ENCODE results near the gene SCFD1.
"Not testable (repeated sequence)": the region's sequence is repeated elsewhere in the genome, so short reads cannot be mapped to it uniquely, and the experiment has no call there.

Gene SCFD1

DNA sequence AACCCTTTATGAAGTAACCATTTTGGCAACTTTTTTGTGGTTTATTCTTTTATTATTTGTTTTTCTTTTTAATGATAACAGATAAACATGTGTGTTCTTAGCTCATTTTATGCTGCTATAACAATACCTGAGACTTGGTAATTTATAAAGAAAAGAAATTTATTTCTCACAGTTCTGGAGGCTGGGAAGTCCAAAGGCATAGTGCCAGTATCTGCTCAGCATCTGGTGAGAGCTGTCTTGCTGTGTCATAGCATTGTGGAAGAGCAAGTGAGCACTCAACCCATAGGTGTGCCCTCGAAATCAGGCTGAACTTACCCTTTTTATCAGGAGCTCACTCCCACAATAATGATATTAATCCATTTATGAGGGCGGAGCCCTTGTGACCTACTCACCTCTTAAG lies 8.0 kb upstream of the SCFD1 start:
- H3K9me3 ChIP-seq (ENCODE audit: low read length) = no peaks in the 10 kb centered on the region
- H3K4me3 ChIP-seq (ENCODE audit: low read depth in 1 of 2, low read length in 2 of 2) = no peak overlapping the region
- H3K36me3 ChIP-seq (ENCODE audit: insufficient read depth, low read length) = no peaks in the 10 kb centered on the region
- H3K4me1 ChIP-seq (ENCODE audit: insufficient read depth, low read length) = peaks cover 5% of the 10 kb centered on the region
- no peak overlapping the region for H3K27ac ChIP-seq (ENCODE audit: low read depth, low read length)
- no peaks in the 10 kb centered on the region for H3K27me3 ChIP-seq (ENCODE audit: control insufficient read depth in 1 of 2, insufficient read depth in 2 of 2, low read length in 2 of 2)
- H3K9ac ChIP-seq (ENCODE audit: low read length) = no peak overlapping the region

DNA sequence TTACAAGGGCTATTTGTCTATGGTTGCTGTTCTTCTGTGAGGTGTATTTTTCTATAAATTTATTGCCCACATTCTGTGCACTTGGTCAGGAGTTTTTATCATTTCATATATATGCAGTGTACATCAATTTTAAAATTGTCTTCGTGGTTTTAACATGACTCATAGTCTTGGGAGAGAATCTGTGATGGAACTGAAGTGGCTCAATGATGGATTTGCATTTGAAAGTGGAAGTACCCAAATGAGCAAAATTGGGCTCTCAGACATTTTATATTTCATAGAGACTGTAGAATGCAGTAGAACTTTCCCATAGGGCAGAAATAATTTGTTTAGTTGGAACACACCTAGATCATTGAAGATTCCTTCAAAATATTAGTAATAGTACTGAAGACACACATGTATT lies 1.9 kb upstream of the SCFD1 start:
- Histone ChIP-seq H3K27me3 (ENCODE audit: control insufficient read depth in 1 of 2, insufficient read depth in 2 of 2, low read length in 2 of 2) (no peaks in the 10 kb centered on the region), H3K4me3 (ENCODE audit: low read depth in 1 of 2, low read length in 2 of 2) (no peak overlapping the region), H3K4me1 (ENCODE audit: insufficient read depth, low read length) (peaks cover 20% of the 10 kb centered on the region), H3K27ac (ENCODE audit: low read depth, low read length) (no peak overlapping the region), H3K9me3 (ENCODE audit: low read length) (no peaks in the 10 kb centered on the region), H3K9ac (ENCODE audit: low read length) (no peak overlapping the region), H3K36me3 (ENCODE audit: insufficient read depth, low read length) (no peaks in the 10 kb centered on the region)

DNA sequence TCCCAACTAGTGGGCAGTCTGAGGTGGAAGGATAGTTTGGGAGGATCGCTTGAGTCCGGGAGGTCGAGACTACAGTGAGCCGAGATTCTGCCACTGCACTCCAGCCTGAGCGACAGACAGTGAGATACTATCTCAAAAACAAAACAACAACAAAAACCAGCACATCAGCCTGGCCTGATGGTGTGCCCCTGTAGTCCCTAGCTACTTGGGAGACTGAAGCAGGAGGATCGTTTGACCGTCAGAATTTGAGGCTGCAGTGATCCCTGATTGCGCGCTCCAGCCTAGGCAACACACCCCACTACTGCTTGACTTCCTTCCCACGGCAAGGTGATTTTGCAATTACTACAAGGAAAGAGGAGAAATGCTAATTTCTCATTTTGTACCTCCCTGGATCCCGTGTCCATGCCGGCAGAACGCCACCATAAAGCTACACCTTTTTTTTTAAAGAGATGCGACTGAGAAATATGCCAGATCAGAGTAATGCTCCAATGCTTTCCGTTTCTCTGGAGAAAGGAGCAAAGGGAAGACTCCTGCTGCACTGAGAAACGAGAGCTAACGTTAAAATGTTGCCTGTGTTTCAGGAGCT lies 672 bp upstream of the SCFD1 start:
- Histone ChIP-seq H3K9ac (ENCODE audit: low read length) (peak overlapping the region; percentile 45), H3K4me1 (ENCODE audit: insufficient read depth, low read length) (peaks cover 27% of the 10 kb centered on the region), H3K36me3 (ENCODE audit: insufficient read depth, low read length) (no peaks in the 10 kb centered on the region), H3K4me3 (ENCODE audit: low read depth in 1 of 2, low read length in 2 of 2) (peak overlapping the region; percentile 76 to 80), H3K27ac (ENCODE audit: low read depth, low read length) (peak overlapping the region; percentile 96), H3K9me3 (ENCODE audit: low read length) (no peaks in the 10 kb centered on the region), H3K27me3 (ENCODE audit: control insufficient read depth in 1 of 2, insufficient read depth in 2 of 2, low read length in 2 of 2) (no peaks in the 10 kb centered on the region)

- H3K9ac ChIP-seq (ENCODE audit: low read length) = no peak overlapping the region
- H3K36me3 ChIP-seq (ENCODE audit: insufficient read depth, low read length) = no peaks in the 10 kb centered on the region
- peaks cover 29% of the 10 kb centered on the region for H3K4me1 ChIP-seq (ENCODE audit: insufficient read depth, low read length)
- peak overlapping the region; percentile 76 to 80 for H3K4me3 ChIP-seq (ENCODE audit: low read depth in 1 of 2, low read length in 2 of 2)
- no peaks in the 10 kb centered on the region for H3K9me3 ChIP-seq (ENCODE audit: low read length)
- no peak overlapping the region for H3K27ac ChIP-seq (ENCODE audit: low read depth, low read length)
- no peaks in the 10 kb centered on the region for H3K27me3 ChIP-seq (ENCODE audit: control insufficient read depth in 1 of 2, insufficient read depth in 2 of 2, low read length in 2 of 2)
Observed at GRCh38 chr14:30623412-30624131, 1.5 kb downstream of the SCFD1 start.

- H3K27me3 ChIP-seq (ENCODE audit: control insufficient read depth in 1 of 2, insufficient read depth in 2 of 2, low read length in 2 of 2) = no peaks in the 10 kb centered on the region
- no peak overlapping the region for H3K9ac ChIP-seq (ENCODE audit: low read length)
- no peak overlapping the region for H3K4me3 ChIP-seq (ENCODE audit: low read depth in 1 of 2, low read length in 2 of 2)
- no peaks in the 10 kb centered on the region for H3K9me3 ChIP-seq (ENCODE audit: low read length)
- H3K27ac ChIP-seq (ENCODE audit: low read depth, low read length) = no peak overlapping the region
- no peaks in the 10 kb centered on the region for H3K36me3 ChIP-seq (ENCODE audit: insufficient read depth, low read length)
- peaks cover 30% of the 10 kb centered on the region for H3K4me1 ChIP-seq (ENCODE audit: insufficient read depth, low read length)
Observed at GRCh38 chr14:30624132-30624423, 2.0 kb downstream of the SCFD1 start.

DNA sequence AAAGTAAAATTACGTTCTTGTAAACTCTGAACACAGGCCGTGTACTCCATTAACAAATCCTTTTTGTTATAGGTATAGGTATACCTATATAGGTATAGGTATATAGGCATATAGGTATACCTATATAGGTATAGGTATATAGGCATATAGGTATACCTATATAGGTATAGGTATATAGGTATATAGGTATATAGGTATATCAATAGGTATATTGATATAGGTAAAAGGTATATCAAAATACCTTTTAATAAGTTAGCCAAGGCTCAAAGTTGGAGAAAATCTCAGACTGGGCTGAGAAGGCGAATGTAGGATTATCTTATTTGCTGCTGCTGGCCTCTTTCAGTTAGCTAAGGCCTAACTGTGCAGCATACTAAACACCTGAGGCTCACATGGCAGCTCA lies 3.4 kb downstream of the SCFD1 start:
- no peak overlapping the region for H3K27ac ChIP-seq (ENCODE audit: low read depth, low read length)
- no peaks in the 10 kb centered on the region for H3K27me3 ChIP-seq (ENCODE audit: control insufficient read depth in 1 of 2, insufficient read depth in 2 of 2, low read length in 2 of 2)
- no peak overlapping the region for H3K9ac ChIP-seq (ENCODE audit: low read length)
- H3K4me3 ChIP-seq (ENCODE audit: low read depth in 1 of 2, low read length in 2 of 2) = no peak overlapping the region
- H3K36me3 ChIP-seq (ENCODE audit: insufficient read depth, low read length) = peaks cover under 1% of the 10 kb centered on the region
- peaks cover 30% of the 10 kb centered on the region for H3K4me1 ChIP-seq (ENCODE audit: insufficient read depth, low read length)
- no peaks in the 10 kb centered on the region for H3K9me3 ChIP-seq (ENCODE audit: low read length)

DNA sequence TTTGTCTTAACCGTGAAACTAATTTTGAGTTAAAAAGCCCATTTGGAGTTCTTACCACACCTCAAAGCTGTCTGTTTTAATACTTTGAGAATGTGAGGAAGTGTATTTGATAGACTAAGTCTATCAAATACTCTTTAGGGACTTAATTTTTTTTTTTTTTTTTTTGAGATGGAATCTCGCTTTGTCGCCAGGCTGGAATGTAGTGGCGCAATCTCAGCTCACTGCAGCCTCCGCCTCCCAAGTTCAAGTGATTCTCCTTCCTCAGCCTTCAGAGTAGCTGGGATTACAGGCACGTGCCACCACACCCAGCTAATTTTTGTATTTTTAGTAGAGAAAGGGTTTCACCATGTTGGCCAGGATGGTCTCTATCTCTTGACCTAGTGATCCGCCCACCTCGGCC lies 7.3 kb downstream of the SCFD1 start:
- H3K27ac ChIP-seq (ENCODE audit: low read depth, low read length); H3K27me3 ChIP-seq (ENCODE audit: control insufficient read depth in 1 of 2, insufficient read depth in 2 of 2, low read length in 2 of 2); H3K4me3 ChIP-seq (ENCODE audit: low read depth in 1 of 2, low read length in 2 of 2); H3K9ac ChIP-seq (ENCODE audit: low read length); H3K36me3 ChIP-seq (ENCODE audit: insufficient read depth, low read length); H3K9me3 ChIP-seq (ENCODE audit: low read length): not testable (repeated sequence)
- peaks cover 17% of the 10 kb centered on the region for H3K4me1 ChIP-seq (ENCODE audit: insufficient read depth, low read length)

- no peak overlapping the region for H3K27ac ChIP-seq (ENCODE audit: low read depth, low read length)
- peaks cover 8% of the 10 kb centered on the region for H3K4me1 ChIP-seq (ENCODE audit: insufficient read depth, low read length)
- H3K27me3 ChIP-seq (ENCODE audit: control insufficient read depth in 1 of 2, insufficient read depth in 2 of 2, low read length in 2 of 2) = no peaks in the 10 kb centered on the region
- H3K9me3 ChIP-seq (ENCODE audit: low read length) = no peaks in the 10 kb centered on the region
- H3K4me3 ChIP-seq (ENCODE audit: low read depth in 1 of 2, low read length in 2 of 2) = no peak overlapping the region
- H3K9ac ChIP-seq (ENCODE audit: low read length) = no peak overlapping the region
- peaks cover 12% of the 10 kb centered on the region for H3K36me3 ChIP-seq (ENCODE audit: insufficient read depth, low read length)
Observed at GRCh38 chr14:30630248-30630647, 8.1 kb downstream of the SCFD1 start.

DNA sequence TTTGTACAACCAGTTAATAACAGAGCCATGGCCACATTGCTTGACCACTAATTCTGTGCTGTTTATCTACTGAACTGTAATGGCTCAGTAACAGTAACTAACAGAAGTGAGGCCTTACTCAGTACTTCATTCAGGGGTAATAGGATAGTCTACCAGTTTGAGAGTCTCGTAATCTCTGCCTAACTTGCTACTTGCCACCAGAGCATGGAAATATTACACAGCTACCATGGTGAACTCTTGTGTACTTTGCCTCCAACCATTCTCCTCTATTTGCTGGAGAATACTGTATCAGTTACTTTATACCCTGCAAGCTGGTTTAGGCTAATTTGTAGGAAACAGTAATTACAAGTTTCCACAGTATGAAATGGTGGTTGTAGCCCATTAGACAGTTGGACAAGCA lies 10.6 kb downstream of the SCFD1 start:
- H3K4me1 ChIP-seq (ENCODE audit: insufficient read depth, low read length) = peaks cover 3% of the 10 kb centered on the region
- no peak overlapping the region for H3K4me3 ChIP-seq (ENCODE audit: low read depth in 1 of 2, low read length in 2 of 2)
- no peaks in the 10 kb centered on the region for H3K9me3 ChIP-seq (ENCODE audit: low read length)
- H3K36me3 ChIP-seq (ENCODE audit: insufficient read depth, low read length) = peaks cover 12% of the 10 kb centered on the region
- no peak overlapping the region for H3K27ac ChIP-seq (ENCODE audit: low read depth, low read length)
- no peak overlapping the region for H3K9ac ChIP-seq (ENCODE audit: low read length)
- H3K27me3 ChIP-seq (ENCODE audit: control insufficient read depth in 1 of 2, insufficient read depth in 2 of 2, low read length in 2 of 2) = no peaks in the 10 kb centered on the region

- no peak overlapping the region for H3K9ac ChIP-seq (ENCODE audit: low read length)
Observed at GRCh38 chr14:30638926-30639325, 16.8 kb downstream of the SCFD1 start.

DNA sequence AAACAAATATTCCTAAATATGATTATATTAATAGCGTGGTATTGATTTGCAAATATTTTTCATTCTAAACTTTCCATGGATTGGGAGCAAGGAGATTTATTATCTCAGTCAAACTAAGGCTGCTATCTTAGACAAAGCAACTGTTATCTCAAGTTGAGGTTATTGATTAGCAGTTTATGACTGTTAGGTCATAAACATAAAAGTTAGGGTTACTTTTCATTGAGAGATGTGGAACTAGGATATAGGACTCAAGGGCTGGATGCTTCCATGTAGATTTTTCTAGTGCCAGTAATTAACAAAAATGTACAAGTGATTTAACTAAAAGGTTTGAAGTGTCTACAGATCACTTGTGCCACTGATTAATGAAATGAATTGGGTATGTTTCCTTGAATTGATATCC lies 19.1 kb downstream of the SCFD1 start:
- no peaks in the 10 kb centered on the region for H3K27me3 ChIP-seq (ENCODE audit: control insufficient read depth in 1 of 2, insufficient read depth in 2 of 2, low read length in 2 of 2)
- no peaks in the 10 kb centered on the region for H3K9me3 ChIP-seq (ENCODE audit: low read length)
- no peak overlapping the region for H3K9ac ChIP-seq (ENCODE audit: low read length)
- H3K27ac ChIP-seq (ENCODE audit: low read depth, low read length) = no peak overlapping the region
- peaks cover 15% of the 10 kb centered on the region for H3K36me3 ChIP-seq (ENCODE audit: insufficient read depth, low read length)
- no peak overlapping the region for H3K4me3 ChIP-seq (ENCODE audit: low read depth in 1 of 2, low read length in 2 of 2)
- H3K4me1 ChIP-seq (ENCODE audit: insufficient read depth, low read length) = no peaks in the 10 kb centered on the region

More at GRCh38 chr14:30638926-30639325, 16.8 kb downstream of the SCFD1 start:
- H3K36me3 ChIP-seq (ENCODE audit: insufficient read depth, low read length) = peaks cover 18% of the 10 kb centered on the region
- no peaks in the 10 kb centered on the region for H3K9me3 ChIP-seq (ENCODE audit: low read length)
- no peaks in the 10 kb centered on the region for H3K27me3 ChIP-seq (ENCODE audit: control insufficient read depth in 1 of 2, insufficient read depth in 2 of 2, low read length in 2 of 2)
- no peaks in the 10 kb centered on the region for H3K4me1 ChIP-seq (ENCODE audit: insufficient read depth, low read length)
- H3K27ac ChIP-seq (ENCODE audit: low read depth, low read length) = no peak overlapping the region
- no peak overlapping the region for H3K4me3 ChIP-seq (ENCODE audit: low read depth in 1 of 2, low read length in 2 of 2)

DNA sequence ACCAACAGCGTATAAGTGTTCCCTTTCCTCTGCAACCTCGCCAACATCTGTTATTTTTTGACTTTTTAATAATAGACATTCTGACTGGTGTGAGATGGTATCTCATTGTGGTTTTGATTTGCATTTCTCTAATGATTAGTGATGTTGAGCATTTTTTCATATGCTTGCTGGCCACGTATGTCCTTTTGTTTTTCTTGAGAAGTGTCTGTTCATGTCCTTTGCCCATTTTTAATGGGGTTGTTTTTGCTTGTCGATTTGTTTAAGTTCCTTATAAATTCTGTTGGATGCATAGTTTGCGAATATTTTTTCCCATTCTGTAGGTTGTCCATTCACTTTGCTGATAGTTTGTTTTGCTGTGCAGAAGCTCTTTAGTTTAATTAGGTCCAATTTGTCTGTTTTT lies 22.3 kb downstream of the SCFD1 start:
- not testable (repeated sequence) for H3K9ac ChIP-seq (ENCODE audit: low read length); H3K9me3 ChIP-seq (ENCODE audit: low read length); H3K27ac ChIP-seq (ENCODE audit: low read depth, low read length); H3K4me3 ChIP-seq (ENCODE audit: low read depth in 1 of 2, low read length in 2 of 2); H3K27me3 ChIP-seq (ENCODE audit: control insufficient read depth in 1 of 2, insufficient read depth in 2 of 2, low read length in 2 of 2); H3K4me1 ChIP-seq (ENCODE audit: insufficient read depth, low read length)
- H3K36me3 ChIP-seq (ENCODE audit: insufficient read depth, low read length) = peaks cover 15% of the 10 kb centered on the region
